HG02885 (cell line): Measurements from ENCODE around the gene RPS6KB2.

Experiments used
- ATAC-seq: cut with Tn5 transposase; IDR thresholded peaks from one replicate; pipeline ENCODE4 v1.9.1; 2021; ENCODE audit warnings: mild to moderate bottlenecking; ENCODE audit not compliant: unreplicated experiment, poor library complexity

Gene RPS6KB2

DNA sequence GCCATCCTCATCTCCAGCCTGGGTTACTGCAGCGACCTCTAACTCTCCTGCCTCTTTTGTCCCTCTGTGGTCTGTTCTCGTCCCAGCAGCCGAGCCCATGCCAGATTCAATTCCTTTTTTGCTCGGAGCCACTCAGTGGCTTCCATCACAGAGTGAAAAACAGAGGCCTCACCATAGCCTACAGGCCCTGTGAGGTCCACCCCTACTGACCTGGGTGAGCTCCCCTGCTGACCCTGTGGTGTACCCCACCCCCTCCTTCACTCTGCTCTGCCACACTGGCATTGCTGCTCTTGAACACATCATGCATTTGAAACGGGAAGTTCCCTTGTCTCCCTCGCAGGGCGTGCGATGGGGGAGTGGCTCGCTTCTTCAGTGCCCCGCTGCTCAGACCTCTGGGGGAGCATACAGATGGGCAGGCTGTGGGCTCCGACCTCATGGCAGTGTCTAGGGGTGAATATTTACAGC, 56.6 kb downstream of the RPS6KB2 start:
- ATAC-seq = no peak
